Measurements from ENCODE around the gene OR2T33.
"Not testable (repeated sequence)": the region's sequence is repeated elsewhere in the genome, so short reads cannot be mapped to it uniquely, and the experiment has no call there.

OR2T33 gene, protein sequence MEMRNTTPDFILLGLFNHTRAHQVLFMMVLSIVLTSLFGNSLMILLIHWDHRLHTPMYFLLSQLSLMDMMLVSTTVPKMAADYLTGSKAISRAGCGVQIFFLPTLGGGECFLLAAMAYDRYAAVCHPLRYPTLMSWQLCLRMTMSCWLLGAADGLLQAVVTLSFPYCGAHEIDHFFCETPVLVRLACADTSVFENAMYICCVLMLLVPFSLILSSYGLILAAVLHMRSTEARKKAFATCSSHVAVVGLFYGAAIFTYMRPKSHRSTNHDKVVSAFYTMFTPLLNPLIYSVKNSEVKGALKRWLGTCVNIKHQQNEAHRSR

DNA sequence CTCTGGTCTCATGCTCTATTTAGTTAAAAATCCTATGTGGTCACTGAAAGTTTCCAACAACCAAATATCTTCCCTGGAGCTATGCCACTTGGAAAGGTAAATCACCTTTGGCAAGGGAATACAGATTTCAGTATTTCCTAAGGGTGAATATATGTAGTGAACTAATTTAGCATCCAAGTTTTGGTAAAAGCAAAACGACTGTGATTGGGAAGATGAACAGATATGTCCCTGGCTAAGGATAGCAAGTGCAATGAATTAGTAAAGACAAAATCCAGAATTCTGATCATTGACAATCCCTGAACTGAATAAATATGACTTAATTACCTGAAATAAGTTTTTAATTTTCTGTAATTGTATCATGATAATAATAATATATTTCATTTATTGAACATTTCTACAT lies at the start of gene OR2T33:
Gene OR2T33 (minus strand): TSS at position 101 of the 400 bp plus-strand sequence. CDS start 4,162 bp downstream, outside the sequence.
- no peak within 1 kb of the TSS for H3K4me3 ChIP-seq (ENCODE audit: low read depth, low read length)
- no peak for DNase-seq (ENCODE audit: low read depth, low spot score)
- CTCF ChIA-PET: no interaction called here
- POLR2A ChIA-PET: no interaction called here
- TF ChIP-seq, protein P1, sequence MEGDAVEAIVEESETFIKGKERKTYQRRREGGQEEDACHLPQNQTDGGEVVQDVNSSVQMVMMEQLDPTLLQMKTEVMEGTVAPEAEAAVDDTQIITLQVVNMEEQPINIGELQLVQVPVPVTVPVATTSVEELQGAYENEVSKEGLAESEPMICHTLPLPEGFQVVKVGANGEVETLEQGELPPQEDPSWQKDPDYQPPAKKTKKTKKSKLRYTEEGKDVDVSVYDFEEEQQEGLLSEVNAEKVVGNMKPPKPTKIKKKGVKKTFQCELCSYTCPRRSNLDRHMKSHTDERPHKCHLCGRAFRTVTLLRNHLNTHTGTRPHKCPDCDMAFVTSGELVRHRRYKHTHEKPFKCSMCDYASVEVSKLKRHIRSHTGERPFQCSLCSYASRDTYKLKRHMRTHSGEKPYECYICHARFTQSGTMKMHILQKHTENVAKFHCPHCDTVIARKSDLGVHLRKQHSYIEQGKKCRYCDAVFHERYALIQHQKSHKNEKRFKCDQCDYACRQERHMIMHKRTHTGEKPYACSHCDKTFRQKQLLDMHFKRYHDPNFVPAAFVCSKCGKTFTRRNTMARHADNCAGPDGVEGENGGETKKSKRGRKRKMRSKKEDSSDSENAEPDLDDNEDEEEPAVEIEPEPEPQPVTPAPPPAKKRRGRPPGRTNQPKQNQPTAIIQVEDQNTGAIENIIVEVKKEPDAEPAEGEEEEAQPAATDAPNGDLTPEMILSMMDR (IDR thresholded peaks at IDR 0.05; ENCODE audit: insufficient read depth, low read length, missing control alignments): no peak

DNA sequence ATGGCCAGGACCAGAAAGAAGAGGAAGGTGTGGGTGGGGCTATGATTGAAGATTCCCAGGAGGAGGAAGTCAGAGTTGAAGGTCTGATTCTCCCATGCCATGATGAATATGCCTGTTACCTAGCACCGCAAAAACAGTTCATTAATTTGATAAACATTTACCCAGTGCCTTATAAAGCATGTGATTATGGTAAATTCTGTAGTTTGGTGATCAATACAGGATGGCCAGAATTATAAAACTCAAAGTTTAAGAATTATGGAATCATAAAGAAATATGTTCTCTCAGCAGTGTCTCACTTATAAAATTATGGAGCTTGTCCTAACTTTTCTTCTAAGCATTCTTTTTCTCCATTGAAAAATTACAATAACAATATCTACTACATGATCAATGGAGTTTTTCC lies 46.7 kb upstream of the OR2T33 start, which contains the start of gene OR2M7:
Gene OR2M7 (minus strand): TSS at position 101 of the 400 bp plus-strand sequence. CDS start 0 bp downstream, at position 101.
- DNase-seq (ENCODE audit: low read depth, low spot score): no peak
- no peak within 1 kb of the TSS for H3K4me3 ChIP-seq (ENCODE audit: low read depth, low read length)
- TF ChIP-seq, protein P1 (IDR thresholded peaks at IDR 0.05; ENCODE audit: insufficient read depth, low read length, missing control alignments): no peak
- CTCF ChIA-PET: no interaction called here
- POLR2A ChIA-PET: no interaction called here

DNA sequence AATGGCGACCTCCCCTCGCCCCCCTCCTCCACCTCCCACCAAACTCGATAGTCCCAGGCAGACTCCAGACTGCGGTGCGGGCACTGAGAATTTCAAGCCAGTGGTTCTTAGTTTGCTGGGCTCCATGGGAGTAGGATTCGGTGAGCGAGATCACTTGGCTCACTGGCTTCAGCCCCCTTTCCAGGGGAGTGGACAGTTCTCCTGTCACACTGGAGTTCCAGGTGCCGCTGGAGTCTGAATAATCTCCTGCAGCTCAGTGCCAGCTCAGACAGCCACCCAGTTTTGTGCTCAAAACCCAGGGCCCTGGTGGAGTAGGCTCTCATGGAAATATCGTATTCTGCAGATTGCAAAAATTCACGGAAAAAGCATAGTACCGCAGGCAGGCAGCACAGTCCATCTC lies 39.0 kb upstream of the OR2T33 start:
- TF ChIP-seq, protein P1 (IDR thresholded peaks at IDR 0.05; ENCODE audit: insufficient read depth, low read length, missing control alignments): no peak
- ChIA-PET CTCF (no interaction called here), POLR2A (no interaction called here)
- DNase-seq (ENCODE audit: low read depth, low spot score): no peak
- no peak overlapping the region for H3K4me3 ChIP-seq (ENCODE audit: low read depth, low read length)

DNA sequence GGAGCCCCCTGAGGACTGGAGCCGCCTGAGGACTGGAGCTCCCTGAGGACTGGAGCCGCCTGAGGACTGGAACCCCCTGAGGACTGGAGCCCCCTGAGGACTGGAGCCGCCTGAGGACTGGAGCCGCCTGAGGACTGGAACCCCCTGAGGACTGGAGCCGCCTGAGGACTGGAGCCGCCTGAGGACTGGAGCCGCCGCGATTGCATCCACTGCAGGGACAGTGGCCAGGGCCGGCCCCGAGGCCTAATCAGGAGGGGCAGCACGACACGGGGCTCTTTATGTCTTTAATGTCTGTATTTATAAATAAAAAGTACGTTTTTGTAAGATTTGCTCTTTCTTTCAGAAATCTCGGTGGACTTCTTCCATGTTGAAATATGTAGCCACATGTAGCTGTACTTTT lies 29.0 kb upstream of the OR2T33 start:
- DNase-seq (ENCODE audit: low read depth, low spot score); H3K4me3 ChIP-seq (ENCODE audit: low read depth, low read length); CTCF ChIA-PET; POLR2A ChIA-PET: not testable (repeated sequence)

DNA sequence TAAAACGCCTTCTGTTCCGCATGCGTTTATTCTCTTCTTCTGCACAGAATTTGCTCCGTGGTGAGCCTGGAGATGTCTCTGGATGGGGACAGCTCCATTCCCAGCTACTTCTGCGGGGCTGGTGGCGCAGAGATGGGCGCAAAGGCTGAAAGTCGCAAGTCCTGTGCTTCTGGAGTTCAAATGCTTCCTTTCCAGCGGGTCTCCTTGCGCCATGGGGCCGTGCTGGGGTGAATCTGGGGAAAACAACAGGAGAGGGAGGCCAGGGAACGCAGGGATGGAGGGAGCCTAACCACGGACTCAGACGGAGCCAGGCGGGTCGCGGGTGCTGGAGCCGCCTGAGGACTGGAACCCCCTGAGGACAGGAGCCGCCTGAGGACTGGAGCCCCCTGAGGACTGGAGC lies 28.3 kb upstream of the OR2T33 start:
- no peak for DNase-seq (ENCODE audit: low read depth, low spot score)
- ChIA-PET POLR2A (no interaction called here), CTCF (no interaction called here)
- H3K4me3 ChIP-seq (ENCODE audit: low read depth, low read length): no peak overlapping the region
- TF ChIP-seq, protein P1 (IDR thresholded peaks at IDR 0.05; ENCODE audit: insufficient read depth, low read length, missing control alignments): no peak

DNA sequence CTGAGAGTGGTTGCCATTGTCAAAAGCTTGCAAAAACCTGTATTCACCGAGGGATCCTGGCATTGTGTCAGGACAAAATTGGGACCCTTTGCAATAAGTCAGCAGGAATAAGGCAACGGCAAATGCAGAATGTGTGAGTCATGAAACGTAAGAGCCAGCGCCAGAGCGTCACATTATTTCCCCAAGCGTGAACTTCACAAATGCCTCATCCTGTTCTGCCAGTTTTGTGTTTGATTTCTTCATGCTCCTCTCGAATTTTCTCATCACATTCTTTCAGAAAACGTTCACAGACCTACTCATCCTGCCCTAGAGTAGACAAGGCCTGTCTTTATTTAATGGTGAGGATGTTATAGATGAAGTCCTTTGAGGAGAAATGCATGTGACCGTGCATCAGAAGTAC lies 27.9 kb upstream of the OR2T33 start:
- CTCF ChIA-PET; DNase-seq (ENCODE audit: low read depth, low spot score); H3K4me3 ChIP-seq (ENCODE audit: low read depth, low read length); POLR2A ChIA-PET: not testable (repeated sequence)

DNA sequence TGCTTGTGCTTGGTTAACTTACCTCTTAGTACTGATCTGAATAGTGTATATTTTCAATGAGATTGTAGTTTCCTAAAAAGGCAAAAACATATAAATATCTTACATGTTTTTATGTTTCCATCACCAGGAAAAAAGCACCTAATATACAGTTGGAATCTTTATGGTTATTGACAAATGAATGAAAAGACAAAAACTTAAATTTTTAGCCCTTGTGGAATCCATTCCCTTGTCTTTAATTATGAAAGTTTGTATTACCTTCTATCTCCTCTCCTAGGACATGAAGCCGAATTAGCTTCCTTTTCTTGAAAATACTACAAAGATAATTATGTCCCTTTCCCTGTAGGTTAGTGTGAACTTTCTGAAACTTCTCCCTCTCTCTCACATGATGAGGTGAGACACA lies 25.5 kb upstream of the OR2T33 start, which contains the start of gene OR2T12:
Gene OR2T12 (minus strand): TSS at position 101 of the 400 bp plus-strand sequence. CDS start 7,846 bp downstream, outside the sequence.
- H3K4me3 ChIP-seq (ENCODE audit: low read depth, low read length): no peak within 1 kb of the TSS
- CTCF ChIA-PET: no interaction called here
- no peak for DNase-seq (ENCODE audit: low read depth, low spot score)
- TF ChIP-seq, protein P1 (IDR thresholded peaks at IDR 0.05; ENCODE audit: insufficient read depth, low read length, missing control alignments): no peak
- POLR2A ChIA-PET: no interaction called here
